ENCODE data around the gene STMND1. TPM values are rescaled to one million over a fixed set of nuclear protein-coding genes. Genes with fewer than 3 reads are reported as not detected.

STMND1 gene
- total RNA-seq, 1 experiment from 2014 or later = not detected

DNA sequence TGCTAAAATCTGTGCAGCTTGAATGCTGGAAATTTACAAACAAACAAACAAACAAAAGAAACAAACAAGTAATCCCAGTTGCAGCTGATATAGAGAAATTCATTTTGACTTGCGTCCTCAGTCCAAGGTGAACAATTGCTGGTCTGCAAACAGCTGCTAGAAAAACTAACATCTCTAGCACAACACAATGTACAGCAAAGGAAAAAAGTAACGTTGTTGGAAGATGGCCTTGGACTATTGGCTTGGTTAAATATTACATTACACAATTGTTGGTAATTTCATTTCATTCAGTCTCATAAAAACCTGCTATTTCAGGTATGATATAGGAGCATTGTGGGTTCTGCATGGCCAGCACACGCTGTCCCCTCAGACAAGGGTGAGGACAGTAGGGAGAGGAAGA, 50.0 kb downstream of the STMND1 start:
- Mint-ChIP-seq H3K4me3 (no peak overlapping the region), H3K9me3 (peaks cover 6 to 10% of the 10 kb centered on the region in 2 experiments; a peak in 4 of 5 replicates), H3K4me1 (no peaks in the 10 kb centered on the region), H3K27me3 (ENCODE audit: low read depth) (peaks cover 9% of the 10 kb centered on the region), H3K36me3 (ENCODE audit: insufficient read depth in 1 of 3, low read depth in 3 of 3) (0 out of 7 replicates have a peak, but pooled peaks cover 0 to 2% (median 0%) of the 10 kb centered on the region in 3 experiments), H3K27ac (no peak overlapping the region)
- no peak overlapping the region for H3K27ac ChIP-seq (ENCODE audit: insufficient read length, low read depth, low read length)
- no peak overlapping the region for H2BK20ac ChIP-seq (ENCODE audit: low read depth, low read length, poor library complexity, severe bottlenecking)
- no peak overlapping the region for H3T11ph ChIP-seq (ENCODE audit: low read length)
- no peak overlapping the region for H2AFZ ChIP-seq (ENCODE audit: low read length)
- no peaks in the 10 kb centered on the region for H3K23me2 ChIP-seq (ENCODE audit: insufficient read length, low read depth, low read length, poor library complexity, severe bottlenecking)
- no peak overlapping the region for H3K18ac ChIP-seq (ENCODE audit: insufficient read length, low read depth, low read length)
- H3K14ac ChIP-seq (ENCODE audit: insufficient read depth, low read length) = no peak overlapping the region
- H3K23ac ChIP-seq (ENCODE audit: insufficient read length, low read depth, low read length) = no peak overlapping the region
- no peak overlapping the region for H2BK12ac ChIP-seq (ENCODE audit: insufficient read length, low read depth, low read length)
- H3K79me2 ChIP-seq (ENCODE audit: insufficient read depth, low read length) = no peaks in the 10 kb centered on the region
- H2BK5ac ChIP-seq (ENCODE audit: insufficient read length, low read length) = no peak overlapping the region
- no peak overlapping the region for H2BK15ac ChIP-seq (ENCODE audit: low read depth, low read length)
- no CpG with 5 or more reads among the region's 3 CpGs for WGBS (ENCODE audit: extremely low coverage, insufficient read length, low lambda C conversion rate)
- H3K4ac ChIP-seq (ENCODE audit: low read depth, low read length) = no peak overlapping the region
- DNase-seq = no peak
- H4K91ac ChIP-seq (ENCODE audit: insufficient read length, low read depth, low read length) = no peak overlapping the region
- TF ChIP-seq, protein P1, sequence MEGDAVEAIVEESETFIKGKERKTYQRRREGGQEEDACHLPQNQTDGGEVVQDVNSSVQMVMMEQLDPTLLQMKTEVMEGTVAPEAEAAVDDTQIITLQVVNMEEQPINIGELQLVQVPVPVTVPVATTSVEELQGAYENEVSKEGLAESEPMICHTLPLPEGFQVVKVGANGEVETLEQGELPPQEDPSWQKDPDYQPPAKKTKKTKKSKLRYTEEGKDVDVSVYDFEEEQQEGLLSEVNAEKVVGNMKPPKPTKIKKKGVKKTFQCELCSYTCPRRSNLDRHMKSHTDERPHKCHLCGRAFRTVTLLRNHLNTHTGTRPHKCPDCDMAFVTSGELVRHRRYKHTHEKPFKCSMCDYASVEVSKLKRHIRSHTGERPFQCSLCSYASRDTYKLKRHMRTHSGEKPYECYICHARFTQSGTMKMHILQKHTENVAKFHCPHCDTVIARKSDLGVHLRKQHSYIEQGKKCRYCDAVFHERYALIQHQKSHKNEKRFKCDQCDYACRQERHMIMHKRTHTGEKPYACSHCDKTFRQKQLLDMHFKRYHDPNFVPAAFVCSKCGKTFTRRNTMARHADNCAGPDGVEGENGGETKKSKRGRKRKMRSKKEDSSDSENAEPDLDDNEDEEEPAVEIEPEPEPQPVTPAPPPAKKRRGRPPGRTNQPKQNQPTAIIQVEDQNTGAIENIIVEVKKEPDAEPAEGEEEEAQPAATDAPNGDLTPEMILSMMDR (conservative IDR thresholded peaks at IDR 0.05) = no peak
- no peak overlapping the region for H4K8ac ChIP-seq (replicated peaks; ENCODE audit: insufficient read length, low read depth, low read length)
- no peaks in the 10 kb centered on the region for H3K27me3 ChIP-seq (ENCODE audit: insufficient read depth, low read length)
- H3K4me2 ChIP-seq (ENCODE audit: insufficient read depth, insufficient read length, low read length) = no peak overlapping the region
- H4K5ac ChIP-seq (ENCODE audit: insufficient read length, low read depth, low read length) = no peak overlapping the region
- H3K9me3 ChIP-seq (ENCODE audit: control insufficient read depth, low read depth, low read length) = no peaks in the 10 kb centered on the region
- no peak overlapping the region for H2AK5ac ChIP-seq (ENCODE audit: insufficient read length, low read length)
- H3K9ac ChIP-seq (ENCODE audit: extremely low read depth, insufficient read length, low read length) = no peak overlapping the region
- no peaks in the 10 kb centered on the region for H3K79me1 ChIP-seq (ENCODE audit: insufficient read depth, low read depth, low read length, poor library complexity, severe bottlenecking)
- H3K56ac ChIP-seq (ENCODE audit: insufficient read length, low read depth, low read length) = no peak overlapping the region
- H3K4me1 ChIP-seq (ENCODE audit: insufficient read depth, low read length) = no peaks in the 10 kb centered on the region
- H2BK120ac ChIP-seq (ENCODE audit: low read depth, low read length, poor library complexity, severe bottlenecking) = no peak overlapping the region
- H4K20me1 ChIP-seq (ENCODE audit: control insufficient read depth, insufficient read depth, insufficient read length) = no peaks in the 10 kb centered on the region
